Hepatocyte (in vitro differentiated cells): ENCODE measurements around the gene SH2D7.

Experiments used
- CTCF ChIP-seq: fragments of 200-600 bp; sonication (generic); IDR thresholded peaks from 2 replicates; pipeline ENCODE4 v1.5.1; 2016; ENCODE audit warnings: antibody characterized with exemption, mild to moderate bottlenecking; ENCODE audit not compliant: poor library complexity
- EZH2phosphoT487 ChIP-seq: fragments of 200-600 bp; sonication (generic); IDR thresholded peaks from one replicate; pipeline ENCODE4 v1.6.1; 2018; ENCODE audit warnings: antibody characterized with exemption, mild to moderate bottlenecking, low read depth, moderate library complexity; ENCODE audit not compliant: unreplicated experiment, severe bottlenecking

GRCh38 chr15:78105476-78106241 is 13.3 kb downstream of the SH2D7 start:
- no peak for TF ChIP-seq CTCF
- TF ChIP-seq EZH2phosphoT487: no peak
